Astrocyte of the cerebellum (primary cell): Measurements from ENCODE around the gene ZDHHC19.
"Not testable (repeated sequence)": the region's sequence is repeated elsewhere in the genome, so short reads cannot be mapped to it uniquely, and the experiment has no call there.

Source experiments
- DNase-seq: peaks from one replicate; pipeline ENCODE4 v3.0.0-alpha.2; 2011; ENCODE audit warnings: low read depth
- H3K4me3 ChIP-seq: 2 replicates; pipeline ENCODE4 v1.5.1; 2011; ENCODE audit warnings: mild to moderate bottlenecking, low read depth, low read length, moderate library complexity
- CTCF ChIP-seq: IDR thresholded peaks from 2 replicates; pipeline ENCODE4 v1.5.1; 2012; ENCODE audit warnings: low read length, low read depth, moderate library complexity, mild to moderate bottlenecking; ENCODE audit errors: missing control alignments
- in situ Hi-C: cut with HindIII; loops from 2 replicates; pipeline ENCODE4 v1.10.0; 2017; ENCODE audit warnings: low sequenced_read_pairs

The ZDHHC19 gene

GRCh38 chr3:196165850-196166249 lies 45.4 kb downstream of the ZDHHC19 start:
- in situ Hi-C loops: no loop called here
- H3K4me3 ChIP-seq: no peak overlapping the region
- TF ChIP-seq CTCF: no peak
- DNase-seq: no peak

- DNase-seq, in situ Hi-C loops, H3K4me3 ChIP-seq: not testable (repeated sequence)
Measured at GRCh38 chr3:196165006-196165575, 46.1 kb downstream of the ZDHHC19 start.

GRCh38 chr3:196164576-196164975 lies 46.6 kb downstream of the ZDHHC19 start:
- no peak overlapping the region for H3K4me3 ChIP-seq
- DNase-seq: no peak
- no peak for TF ChIP-seq CTCF
- in situ Hi-C loops: no loop called here

- TF ChIP-seq CTCF: no peak
- no peak overlapping the region for H3K4me3 ChIP-seq
- no peak for DNase-seq
- in situ Hi-C loops: no loop called here
Measured at GRCh38 chr3:196163666-196164493, 47.3 kb downstream of the ZDHHC19 start.

GRCh38 chr3:196163212-196163611 lies 48.0 kb downstream of the ZDHHC19 start:
- in situ Hi-C loops: no loop called here
- TF ChIP-seq CTCF: no peak
- no peak for DNase-seq
- H3K4me3 ChIP-seq: no peak overlapping the region

GRCh38 chr3:196162679-196163078 lies 48.5 kb downstream of the ZDHHC19 start:
- in situ Hi-C loops: no loop called here
- no peak for DNase-seq
- H3K4me3 ChIP-seq: no peak overlapping the region
- no peak for TF ChIP-seq CTCF
